DMS79 (cell line): ENCODE measurements around the gene TSSC4.

Source experiments
- DNase-seq: peaks from one replicate; lab custom pipeline; 2025; lab: John Stamatoyannopoulos, UW

Gene TSSC4

GRCh38 chr11:2417856-2418692, 17.5 kb downstream of the TSSC4 start:
- no peak for DNase-seq

GRCh38 chr11:2418693-2419360, 18.3 kb downstream of the TSSC4 start:
- DNase-seq = no peak

- no peak for DNase-seq
These were observed 19.3 kb downstream of the TSSC4 start for GRCh38 chr11:2419638-2420501.

GRCh38 chr11:2420502-2421225, 20.1 kb downstream of the TSSC4 start:
- DNase-seq = no peak

GRCh38 chr11:2421226-2421994, 20.9 kb downstream of the TSSC4 start:
- DNase-seq = no peak

GRCh38 chr11:2421996-2422395, 21.4 kb downstream of the TSSC4 start:
- no peak for DNase-seq

DNA sequence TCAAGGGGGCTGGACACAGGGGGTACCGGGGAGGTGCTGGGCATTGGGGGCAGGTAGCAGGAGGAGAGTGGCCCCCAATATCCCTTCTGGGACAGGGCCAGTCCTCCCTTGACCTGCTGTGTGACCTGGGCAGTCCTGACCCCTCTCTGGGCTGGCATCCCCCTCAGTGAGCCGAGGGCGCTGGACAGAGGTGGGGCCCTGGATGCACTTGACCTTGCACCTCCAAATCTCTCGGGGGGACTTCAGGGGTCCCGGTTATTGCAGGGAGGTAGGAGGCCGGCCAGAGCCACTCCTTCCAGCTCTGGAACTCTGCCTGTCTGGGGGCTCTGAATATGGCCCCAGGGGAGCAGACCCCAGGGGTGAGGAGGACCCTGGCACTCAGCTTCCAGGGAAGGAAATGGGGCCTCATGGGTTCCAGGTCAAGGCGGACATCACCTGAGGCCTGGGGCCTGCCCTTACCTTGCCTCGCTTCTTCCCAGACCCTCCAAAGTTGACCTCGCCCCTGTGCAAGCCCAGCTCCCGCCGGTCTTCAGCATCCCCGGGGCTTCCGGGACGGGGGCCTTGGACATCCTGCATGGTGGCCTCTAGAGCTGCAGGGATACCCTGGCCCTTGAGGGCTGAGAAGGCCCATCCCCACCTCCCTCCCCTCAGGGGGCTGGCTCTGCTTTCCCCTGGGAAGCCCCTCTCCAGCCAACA, 22.1 kb downstream of the TSSC4 start:
- no peak for DNase-seq

- no peak for DNase-seq
These were observed 22.8 kb downstream of the TSSC4 start for GRCh38 chr11:2423157-2424025.

DNA sequence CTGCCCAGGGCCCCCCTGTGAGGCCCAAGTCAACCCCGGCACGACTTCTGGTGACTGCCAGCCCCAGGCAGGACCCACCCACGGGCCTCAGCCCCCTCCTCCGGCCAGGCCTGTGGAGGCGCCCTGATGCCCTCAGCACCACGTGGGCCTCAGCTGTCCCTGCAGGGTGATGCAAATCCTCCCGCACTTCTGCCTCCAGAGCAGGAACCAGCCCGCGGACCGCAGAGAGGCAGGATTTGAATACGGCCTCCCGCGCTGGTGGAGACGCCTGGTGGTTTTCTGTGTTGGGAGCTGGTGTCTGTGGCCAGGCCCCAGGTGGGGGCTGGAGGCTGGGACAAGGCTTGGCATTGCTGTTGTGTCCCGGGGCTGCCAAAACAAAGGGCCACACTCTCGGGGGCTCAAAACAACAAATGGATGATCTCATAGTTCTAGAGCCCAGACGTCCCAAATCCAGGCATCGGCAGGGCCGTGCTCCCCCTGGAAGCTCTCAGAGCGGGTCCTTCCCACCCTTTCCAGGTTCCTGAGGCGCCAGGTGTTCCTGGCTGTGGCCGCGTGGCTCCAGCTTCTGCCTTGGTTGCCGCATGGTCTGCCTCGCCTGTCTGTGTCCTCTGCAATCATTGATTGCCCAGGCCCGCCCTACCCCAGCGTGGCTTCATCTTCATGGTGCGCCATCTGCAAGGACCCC, 24.4 kb downstream of the TSSC4 start:
- DNase-seq = no peak

- DNase-seq = no peak
These were observed 25.0 kb downstream of the TSSC4 start for GRCh38 chr11:2425506-2425905.

DNA sequence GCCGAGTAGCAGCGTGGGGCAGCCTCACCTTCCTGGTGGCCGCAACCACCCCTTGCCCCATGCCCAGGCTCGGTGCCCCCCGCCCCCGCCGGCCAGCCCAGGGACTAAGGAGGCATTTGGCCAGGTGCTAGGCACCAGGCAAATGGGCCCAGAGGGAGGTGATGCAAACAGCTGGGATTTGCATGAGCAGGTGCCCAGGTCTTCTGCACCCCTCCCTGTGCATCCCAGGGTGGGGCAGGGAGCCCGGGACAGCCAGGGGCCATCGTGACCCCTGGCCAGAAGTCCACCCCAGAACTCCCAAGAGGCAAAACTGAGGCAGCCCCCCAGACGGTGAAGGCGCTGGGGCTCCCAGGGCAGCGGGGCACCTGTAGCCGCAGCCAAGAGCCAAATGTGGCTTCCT, 25.7 kb downstream of the TSSC4 start:
- no peak for DNase-seq

- no peak for DNase-seq
These were observed 26.4 kb downstream of the TSSC4 start for GRCh38 chr11:2426826-2427521.

GRCh38 chr11:2427721-2428321, 27.3 kb downstream of the TSSC4 start:
- no peak for DNase-seq

DNA sequence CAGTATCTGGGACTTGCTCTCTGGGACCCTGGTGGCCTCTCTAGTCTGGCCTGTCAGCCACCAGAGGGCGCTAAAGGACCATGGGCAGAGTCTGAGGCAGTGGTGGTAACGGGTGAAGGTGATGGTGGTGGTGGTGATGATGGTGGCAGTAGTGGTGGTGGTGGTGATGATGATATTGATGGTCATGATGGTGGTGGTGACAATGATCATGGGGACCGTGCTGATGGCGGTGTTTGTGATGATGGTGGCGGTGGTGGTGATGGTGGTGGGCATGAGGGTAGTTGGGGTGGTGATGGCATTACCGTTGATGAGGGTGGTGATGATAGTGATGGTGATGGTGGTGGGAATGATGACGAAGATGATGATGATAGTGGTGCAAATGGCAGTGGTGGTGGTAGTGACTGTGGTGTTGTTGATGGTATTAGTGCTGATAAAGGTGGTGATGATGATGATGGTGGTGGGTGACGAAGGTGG, 27.8 kb downstream of the TSSC4 start:
- no peak for DNase-seq

GRCh38 chr11:2431395-2431794, 30.8 kb downstream of the TSSC4 start:
- DNase-seq = no peak

DNA sequence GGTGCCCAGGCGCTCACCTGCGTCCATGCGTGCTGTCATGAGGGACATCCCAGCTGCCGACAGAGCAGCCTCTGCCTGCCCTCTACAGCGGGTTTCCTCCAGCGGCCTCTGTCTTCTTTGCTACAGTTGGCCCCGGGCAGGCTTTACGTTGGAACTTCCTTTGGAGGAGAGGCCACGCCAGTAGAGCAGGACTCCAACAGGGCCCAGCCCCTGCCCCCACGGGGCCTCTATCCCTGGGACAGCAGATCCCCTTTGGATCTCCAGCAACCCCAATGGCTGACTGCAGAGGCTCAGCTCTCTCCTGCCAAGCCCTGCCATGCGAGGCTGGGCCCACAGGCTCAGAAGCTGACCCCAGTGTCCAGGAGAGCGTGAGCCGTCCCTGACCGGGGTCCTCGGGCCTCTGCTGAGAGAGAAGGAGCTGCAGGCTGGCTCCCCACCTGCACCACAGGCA, 31.6 kb downstream of the TSSC4 start:
- DNase-seq = no peak

GRCh38 chr11:2432628-2433071, 32.1 kb downstream of the TSSC4 start:
- DNase-seq = no peak
